Dedifferentiated amniotic fluid mesenchymal stem cell (primary cell): ENCODE measurements around the gene LEMD2.

Source experiments
- DNase-seq: peaks from one replicate; pipeline ENCODE4 v3.0.0-alpha.2; 2016; ENCODE audit errors: extremely low spot score

The LEMD2 gene

GRCh38 chr6:33794910-33795623 lies 6.1 kb upstream of the LEMD2 start:
- DNase-seq = no peak

GRCh38 chr6:33792981-33793380 lies 4.1 kb upstream of the LEMD2 start:
- no peak for DNase-seq

DNA sequence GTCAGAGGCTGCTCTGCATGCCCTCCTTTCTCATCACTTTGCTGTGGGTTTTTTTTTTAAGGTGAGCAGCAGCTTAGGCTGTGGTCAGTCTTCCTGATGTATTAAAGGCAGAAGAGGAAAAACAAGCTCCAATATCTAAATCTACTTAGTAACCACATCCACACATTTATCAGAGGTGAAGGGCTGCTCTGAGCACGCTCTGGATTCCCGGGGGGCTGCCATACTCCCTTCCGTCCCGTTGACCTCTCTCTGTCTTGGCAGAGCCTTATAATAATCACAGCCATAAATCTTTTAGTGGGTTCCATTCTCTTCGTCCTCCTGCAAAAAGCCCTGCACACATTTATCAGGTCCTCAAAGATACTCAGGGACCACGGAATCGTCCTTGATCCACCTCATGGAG lies 2.7 kb upstream of the LEMD2 start:
- DNase-seq = no peak

GRCh38 chr6:33790910-33791309 lies 2.0 kb upstream of the LEMD2 start:
- no peak for DNase-seq

DNA sequence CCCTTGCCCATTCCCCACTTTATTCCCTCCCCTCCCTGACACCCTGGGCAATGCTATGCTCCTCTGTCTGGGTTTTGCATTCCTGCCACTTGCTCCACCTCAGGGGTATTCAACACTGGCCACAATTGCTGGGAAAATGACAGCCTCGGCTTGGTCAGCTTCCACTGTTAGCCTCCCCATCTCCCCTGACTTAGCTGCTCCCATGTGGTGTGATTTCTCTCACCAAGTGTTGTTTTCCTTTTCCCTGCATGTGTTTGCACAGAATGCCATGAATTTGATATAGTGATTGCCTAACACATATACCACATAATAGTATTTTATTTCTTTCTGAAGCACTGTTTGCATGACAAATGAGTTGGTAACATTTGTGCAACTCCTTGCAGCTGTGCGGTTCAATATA lies 1.4 kb upstream of the LEMD2 start:
- DNase-seq = no peak

DNA sequence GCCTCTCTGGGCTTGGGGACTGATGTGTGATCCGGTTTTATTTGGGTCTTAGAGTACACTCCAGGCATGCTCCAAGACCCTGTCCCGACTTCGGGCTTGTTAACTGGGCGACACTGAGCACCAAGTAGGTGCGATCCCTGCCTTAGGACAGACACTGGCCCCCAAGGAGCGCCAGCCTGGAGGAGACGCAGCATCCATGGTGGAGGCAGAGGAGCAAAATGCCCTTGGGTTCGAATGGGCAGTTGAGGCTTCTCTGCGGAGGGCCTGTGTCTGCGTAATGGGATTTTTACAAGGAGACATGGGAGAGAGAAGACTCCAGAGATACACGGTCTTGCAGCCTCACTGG lies 593 bp upstream of the LEMD2 start:
- DNase-seq = no peak

GRCh38 chr6:33787954-33788693 lies 806 bp downstream of the LEMD2 start:
- DNase-seq = peak; percentile 25

- DNase-seq = no peak
These were observed 1.5 kb downstream of the LEMD2 start for GRCh38 chr6:33787346-33787953.

DNA sequence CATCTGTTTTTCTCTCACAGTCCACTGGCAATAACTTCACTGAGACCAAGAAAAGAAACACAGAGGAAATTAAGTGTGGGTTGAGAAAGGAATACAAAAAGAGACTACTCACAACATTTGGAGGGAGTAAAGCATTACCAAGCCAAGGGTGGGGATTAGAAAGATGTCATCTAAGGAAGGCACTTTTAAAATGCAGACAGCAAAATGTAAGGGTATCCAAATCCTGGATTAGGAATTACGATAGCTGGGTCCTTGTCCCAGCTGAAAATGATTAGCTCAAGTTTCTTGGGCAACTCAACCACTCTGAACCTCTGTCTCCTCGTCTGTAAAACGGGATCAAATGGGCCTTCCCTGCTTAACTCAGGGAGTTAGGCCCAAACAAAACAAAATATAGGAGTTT lies 2.2 kb downstream of the LEMD2 start:
- no peak for DNase-seq

DNA sequence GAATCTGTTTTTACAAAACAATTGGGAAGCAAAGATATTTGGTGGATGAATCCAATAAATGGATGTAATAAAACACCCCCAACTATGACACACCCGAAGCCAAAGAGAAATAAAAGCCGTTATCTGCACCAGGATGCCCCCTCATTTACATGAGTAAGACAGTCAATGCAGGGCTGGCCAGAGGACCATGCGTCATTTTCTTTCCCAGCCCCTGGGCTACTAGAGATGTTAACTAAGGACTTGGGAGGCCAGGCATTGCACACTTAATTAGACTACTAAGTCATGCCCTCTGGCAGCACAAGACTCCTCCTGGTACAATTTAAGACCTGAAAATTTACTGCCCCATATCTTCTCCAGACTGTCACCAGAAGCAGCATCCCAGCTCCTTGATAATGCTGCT lies 3.2 kb downstream of the LEMD2 start:
- peak; percentile 28 for DNase-seq

DNA sequence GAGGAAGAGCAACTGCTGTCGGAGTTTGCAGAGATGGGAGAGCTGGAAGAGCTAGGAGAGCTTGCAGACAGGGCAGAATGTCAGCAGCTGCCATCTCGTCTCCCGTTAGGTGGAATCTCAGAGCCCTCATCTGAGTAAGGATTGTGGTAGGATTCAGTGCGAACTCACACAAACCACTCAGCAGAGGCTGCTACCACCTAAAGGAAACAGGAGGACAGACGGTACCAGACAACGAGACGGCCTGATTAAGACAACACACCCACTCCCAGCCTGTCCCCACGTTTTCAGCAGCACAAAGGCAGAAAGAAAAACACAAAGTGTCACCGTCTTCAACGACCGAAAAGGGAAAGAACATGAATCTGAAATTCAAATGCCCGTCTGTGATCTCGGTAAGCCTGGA lies 4.1 kb downstream of the LEMD2 start:
- no peak for DNase-seq

DNA sequence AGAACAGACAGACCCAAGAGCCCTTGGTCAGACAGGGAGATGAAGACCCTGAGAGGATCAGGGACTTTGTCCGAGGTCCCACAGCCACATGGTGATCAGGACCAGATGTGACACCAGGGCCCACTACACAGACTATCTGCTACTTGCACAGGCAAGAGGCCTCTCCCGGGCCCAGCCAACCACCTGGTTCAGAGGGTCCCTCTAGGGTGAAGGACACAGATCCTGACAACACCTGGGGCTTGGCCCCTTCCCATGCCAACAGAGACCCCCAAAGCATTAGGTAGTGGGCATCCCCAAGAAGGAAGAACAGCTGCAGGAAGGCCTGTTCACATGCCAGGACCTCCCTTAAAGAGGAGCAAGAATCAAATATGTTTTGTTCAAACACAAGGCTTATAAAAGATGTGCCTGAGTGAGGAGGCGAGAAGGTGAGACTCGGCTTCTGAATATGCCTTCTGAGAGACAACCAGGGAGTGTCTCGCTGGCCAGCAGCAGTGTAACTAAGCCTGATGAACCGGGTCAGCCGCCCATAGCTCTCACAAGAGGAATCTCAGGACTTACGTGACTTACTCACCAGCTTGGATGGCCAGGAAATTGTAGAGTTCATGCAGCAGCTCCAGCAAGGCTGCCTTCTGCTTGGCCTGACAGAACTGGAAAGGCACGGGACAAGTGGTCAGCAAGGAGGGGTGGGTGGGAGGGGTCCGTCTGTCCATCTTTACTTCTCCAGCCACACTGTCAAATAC lies 5.0 kb downstream of the LEMD2 start:
- no peak for DNase-seq

GRCh38 chr6:33782561-33782960 lies 6.4 kb downstream of the LEMD2 start:
- DNase-seq = no peak

DNA sequence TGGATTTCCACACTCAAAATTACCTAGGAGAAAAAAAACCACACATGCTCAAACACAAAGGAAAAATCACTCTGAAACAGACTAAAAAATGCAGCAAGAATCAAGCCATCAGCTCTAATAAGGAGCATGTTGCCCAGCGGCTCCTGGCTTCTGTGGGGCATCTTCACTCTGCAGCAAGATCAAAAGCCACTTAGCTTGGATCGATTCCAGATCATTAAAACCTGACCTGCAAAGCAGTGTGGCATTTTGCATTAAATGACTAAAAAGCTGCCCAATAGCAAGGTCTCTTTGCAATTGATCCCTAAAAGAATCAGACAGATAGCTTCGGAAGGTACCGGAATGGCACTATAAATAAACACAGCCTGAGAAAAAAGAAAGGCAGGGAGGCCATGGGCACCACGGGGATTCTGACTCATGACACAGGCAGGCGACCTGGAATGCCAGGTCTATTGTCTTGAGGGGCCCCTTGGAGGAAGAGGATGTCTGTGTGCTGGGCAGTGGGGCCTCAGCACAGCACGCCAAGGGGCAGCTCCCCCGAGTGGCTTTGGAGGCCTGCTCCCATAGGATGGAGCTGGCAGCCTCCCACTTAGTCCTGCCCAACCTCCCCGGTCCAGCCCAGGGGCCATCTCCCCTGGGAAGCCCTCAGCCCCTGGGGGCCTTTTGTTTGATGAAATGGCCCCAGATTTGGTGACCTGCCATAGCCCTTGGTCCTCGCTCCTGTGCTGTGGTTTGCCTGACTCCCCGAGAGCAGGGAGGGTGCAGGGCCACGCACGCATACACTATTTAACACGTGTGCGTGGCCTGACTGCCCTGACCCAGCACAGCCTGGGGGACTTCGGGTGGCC lies 7.6 kb downstream of the LEMD2 start:
- DNase-seq = no peak

DNA sequence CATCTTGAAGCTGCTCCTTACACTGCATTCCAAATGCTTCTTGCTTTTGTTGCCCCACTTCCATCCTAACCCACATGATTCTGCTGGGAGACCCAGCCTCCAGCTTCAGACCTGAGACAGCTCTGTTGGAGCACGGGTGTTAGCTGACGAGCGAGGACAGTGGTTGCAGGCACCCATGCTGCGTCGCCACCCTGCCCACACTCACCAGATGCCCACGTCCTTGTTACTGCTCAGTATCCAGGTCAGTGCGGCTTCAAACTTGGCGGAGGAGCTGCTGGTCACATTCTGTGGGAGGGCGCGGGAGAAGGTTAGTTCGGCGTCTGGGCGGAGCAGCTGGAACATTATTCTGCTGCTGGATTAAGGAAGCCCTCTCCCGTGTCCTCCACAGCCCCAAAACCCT lies 9.0 kb downstream of the LEMD2 start:
- no peak for DNase-seq

DNA sequence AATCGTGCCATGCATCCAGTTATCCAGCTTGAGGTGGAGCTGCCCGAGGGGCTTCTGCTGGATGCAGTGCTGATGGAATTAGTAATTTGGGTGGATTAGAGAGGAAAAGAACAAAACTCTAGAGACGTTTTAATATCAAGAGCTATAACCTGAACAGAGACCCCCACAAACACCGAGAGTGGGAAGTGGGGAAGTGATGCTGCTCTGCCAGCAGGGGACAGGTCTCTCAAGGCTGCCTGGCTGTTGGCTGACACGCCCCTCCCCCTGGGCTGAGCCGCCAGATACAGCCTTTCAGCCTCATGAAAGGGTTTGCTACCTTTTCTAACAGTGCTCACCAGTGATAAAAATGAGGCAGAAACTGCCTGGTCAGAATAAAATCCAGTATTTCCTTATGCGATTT lies 9.6 kb downstream of the LEMD2 start:
- no peak for DNase-seq

- DNase-seq = no peak
These were observed 10.3 kb downstream of the LEMD2 start for GRCh38 chr6:33778444-33779121.

GRCh38 chr6:33777398-33778388 lies 11.2 kb downstream of the LEMD2 start:
- DNase-seq = no peak

- no peak for DNase-seq
These were observed 12.2 kb downstream of the LEMD2 start for GRCh38 chr6:33776764-33777163.

DNA sequence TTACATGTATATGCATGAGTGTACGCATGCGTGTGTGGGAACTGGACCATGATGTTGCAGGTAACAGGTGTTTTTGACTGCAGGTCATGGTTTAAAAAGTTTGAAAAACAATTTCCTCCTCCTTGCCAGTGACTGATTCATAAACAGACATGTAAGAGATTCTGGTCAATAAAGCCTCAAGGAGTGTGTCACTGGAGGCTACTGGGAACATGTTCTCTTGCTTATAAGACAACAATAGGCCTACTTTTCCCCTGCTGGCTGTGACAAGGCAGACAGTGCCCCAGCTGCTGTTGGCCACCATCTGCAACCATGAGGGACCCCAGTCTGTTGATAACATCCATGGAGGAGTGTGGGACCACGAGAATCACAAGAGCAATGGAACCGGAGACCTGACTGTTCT lies 12.7 kb downstream of the LEMD2 start:
- no peak for DNase-seq
